ENCODE results near the gene SHQ1.
A peak's percentile ranks its signal among the peaks of the same experiment; 100 is the strongest.
"Not testable (repeated sequence)": the region's sequence is repeated elsewhere in the genome, so short reads cannot be mapped to it uniquely, and the experiment has no call there.

The SHQ1 gene

GRCh38 chr3:72754582-72754981 lies 93.7 kb downstream of the SHQ1 start:
- DNase-seq (ENCODE audit: extremely low read depth in 1 of 2, low read depth in 1 of 2), result no peak

GRCh38 chr3:72753495-72753894 lies 94.8 kb downstream of the SHQ1 start:
- no peak for DNase-seq (ENCODE audit: extremely low read depth in 1 of 2, low read depth in 1 of 2)

GRCh38 chr3:72750405-72750965 lies 97.8 kb downstream of the SHQ1 start:
- DNase-seq (ENCODE audit: extremely low read depth in 1 of 2, low read depth in 1 of 2), result no peak

- DNase-seq (ENCODE audit: extremely low read depth in 1 of 2, low read depth in 1 of 2), result no peak
Observed at GRCh38 chr3:72748659-72749058, 99.6 kb downstream of the SHQ1 start.

- no peak for DNase-seq (ENCODE audit: extremely low read depth in 1 of 2, low read depth in 1 of 2)
Observed at GRCh38 chr3:72746430-72747411, 101.5 kb downstream of the SHQ1 start.

- no peak for DNase-seq (ENCODE audit: extremely low read depth in 1 of 2, low read depth in 1 of 2)
Observed at GRCh38 chr3:72745146-72745999, 102.9 kb downstream of the SHQ1 start.

GRCh38 chr3:72744330-72744729 lies 103.9 kb downstream of the SHQ1 start:
- no peak for DNase-seq (ENCODE audit: extremely low read depth in 1 of 2, low read depth in 1 of 2)

GRCh38 chr3:72739531-72740466 lies 108.4 kb downstream of the SHQ1 start:
- no peak for DNase-seq (ENCODE audit: extremely low read depth in 1 of 2, low read depth in 1 of 2)

- DNase-seq (ENCODE audit: extremely low read depth in 1 of 2, low read depth in 1 of 2), result peak; percentile 27 to 63
Observed at GRCh38 chr3:72738752-72739530, 109.3 kb downstream of the SHQ1 start.

GRCh38 chr3:72735072-72735471 lies 113.2 kb downstream of the SHQ1 start:
- not testable (repeated sequence) for DNase-seq (ENCODE audit: extremely low read depth in 1 of 2, low read depth in 1 of 2)

- no peak for DNase-seq (ENCODE audit: extremely low read depth in 1 of 2, low read depth in 1 of 2)
Observed at GRCh38 chr3:72733676-72734075, 114.6 kb downstream of the SHQ1 start.

- not testable (repeated sequence) for DNase-seq (ENCODE audit: extremely low read depth in 1 of 2, low read depth in 1 of 2)
Observed at GRCh38 chr3:72732666-72733345, 115.4 kb downstream of the SHQ1 start.

- no peak for DNase-seq (ENCODE audit: extremely low read depth in 1 of 2, low read depth in 1 of 2)
Observed at GRCh38 chr3:72728958-72729467, 119.2 kb downstream of the SHQ1 start.

- DNase-seq (ENCODE audit: extremely low read depth in 1 of 2, low read depth in 1 of 2), result no peak
Observed at GRCh38 chr3:72728329-72728889, 119.8 kb downstream of the SHQ1 start.

- no peak for DNase-seq (ENCODE audit: extremely low read depth in 1 of 2, low read depth in 1 of 2)
Observed at GRCh38 chr3:72727726-72728125, 120.5 kb downstream of the SHQ1 start.

GRCh38 chr3:72727172-72727571 lies 121.1 kb downstream of the SHQ1 start:
- no peak for DNase-seq (ENCODE audit: extremely low read depth in 1 of 2, low read depth in 1 of 2)

- DNase-seq (ENCODE audit: extremely low read depth in 1 of 2, low read depth in 1 of 2), result no peak
Observed at GRCh38 chr3:72725229-72725628, 123.0 kb downstream of the SHQ1 start.

- no peak for DNase-seq (ENCODE audit: extremely low read depth in 1 of 2, low read depth in 1 of 2)
Observed at GRCh38 chr3:72724070-72724469, 124.2 kb downstream of the SHQ1 start.

All from activated CD8-positive, alpha-beta memory T cell treated with anti-CD3 and anti-CD28 coated beads for 1 hour (primary cell).